H1 (cell line): ENCODE results near the gene ABCD4. TPM values are rescaled to one million over a fixed set of nuclear protein-coding genes. Genes with fewer than 3 reads are reported as not detected.

Experiments
- CTCF ChIA-PET: fragments of 300-600 bp; sonication (Branson Sonifier 250); formaldehyde crosslinking; loops from one replicate; lab custom pipeline; 2021; ENCODE audit not compliant: partially characterized antibody; lab: Charles Lee
- POLR2A ChIA-PET: fragments of 300-600 bp; sonication (Branson Sonifier 250); formaldehyde crosslinking; loops from one replicate; lab custom pipeline; 2021; ENCODE audit warnings: inconsistent platforms; ENCODE audit not compliant: partially characterized antibody; lab: Charles Lee
- DNase-seq, 2 experiments: peaks; one replicate each; pipeline versions ENCODE4 v3.0.0 to v3.0.0-alpha.2; 2010 to 2022; ENCODE audit warnings: low spot score in 2 of 2, low read depth in 1 of 2, mixed read lengths in 1 of 2
- FAIRE-seq: peaks from 2 replicates; lab custom pipeline; 2011; peaks lifted over from hg19 to GRCh38; lab: Jason Lieb, UNC
- H2AFZ ChIP-seq: 2 replicates; pipeline ENCODE4 v1.8.1; 2012; ENCODE audit warnings: low read length, inconsistent platforms
- H2AK5ac ChIP-seq: 2 replicates; pipeline ENCODE4 v1.6.1; 2013; ENCODE audit warnings: low read depth, low read length
- H2BK120ac ChIP-seq: replicated peaks from 2 replicates; pipeline ENCODE3; 2013; ENCODE audit warnings: low read depth, low read length, inconsistent platforms
- H2BK12ac ChIP-seq: 2 replicates; pipeline ENCODE4 v1.6.1; 2013; ENCODE audit warnings: low read depth, low read length
- H2BK15ac ChIP-seq: 2 replicates; pipeline ENCODE4 v1.6.1; 2013; ENCODE audit warnings: low read length
- H2BK20ac ChIP-seq: 2 replicates; pipeline ENCODE4 v1.6.1; 2013; ENCODE audit warnings: low read length
- H2BK5ac ChIP-seq: 2 replicates; pipeline ENCODE4 v1.6.1; 2013; ENCODE audit warnings: low read depth, low read length
- H3K14ac ChIP-seq: 2 replicates; pipeline ENCODE4 v1.6.1; 2013; ENCODE audit warnings: inconsistent platforms; ENCODE audit not compliant: insufficient read length
- H3K18ac ChIP-seq: 2 replicates; pipeline ENCODE4 v1.6.1; 2013; ENCODE audit warnings: low read length; ENCODE audit errors: extremely low read depth
- H3K23ac ChIP-seq: 2 replicates; pipeline ENCODE4 v1.6.1; 2013; ENCODE audit warnings: inconsistent platforms; ENCODE audit not compliant: insufficient read length
- H3K23me2 ChIP-seq: 2 replicates; pipeline ENCODE4 v1.6.1; 2013; ENCODE audit warnings: low read depth, low read length
- H3K27ac ChIP-seq: 2 replicates; pipeline ENCODE4 v1.6.1; 2011; ENCODE audit warnings: low read depth, low read length, inconsistent platforms
- H3K27me3 ChIP-seq, 4 experiments: replicated peaks in 1 of 4; 1 replicate in 1 of 4; 2 replicates in 3 of 4; pipeline versions ENCODE4 v1.6.1 to v1.8.1; 2011 to 2013; ENCODE audit warnings: low read length in 3 of 4, mild to moderate bottlenecking in 3 of 4, inconsistent platforms in 2 of 4, mixed read lengths in 2 of 4, moderate library complexity in 1 of 4; ENCODE audit not compliant: control insufficient read depth in 3 of 4, insufficient read depth in 3 of 4; ENCODE audit errors: extremely low read depth in 1 of 4
- H3K36me3 ChIP-seq, 4 experiments: 2 replicates each; pipeline versions ENCODE4 v1.6.1 to v1.8.1; 2011 to 2013; ENCODE audit warnings: mild to moderate bottlenecking in 4 of 4, low read length in 3 of 4, moderate library complexity in 2 of 4, control low read depth in 1 of 4, inconsistent platforms in 1 of 4; ENCODE audit not compliant: insufficient read depth in 4 of 4, control insufficient read depth in 2 of 4
- H3K4ac ChIP-seq: replicated peaks from 2 replicates; pipeline ENCODE3; 2013; ENCODE audit warnings: low read length, low read depth, mixed read lengths, inconsistent platforms; ENCODE audit not compliant: insufficient read length
- H3K4me1 ChIP-seq, 4 experiments: replicated peaks in 1 of 4; 1 replicate in 1 of 4; 2 replicates in 3 of 4; pipeline versions ENCODE4 v1.6.1 to v1.8.1; 2011 to 2013; ENCODE audit warnings: low read length in 3 of 4, inconsistent platforms in 2 of 4, mixed read lengths in 1 of 4; ENCODE audit not compliant: insufficient read depth in 4 of 4, control insufficient read depth in 3 of 4
- H3K4me2 ChIP-seq, 2 experiments: 2 replicates each; pipeline versions ENCODE4 v1.6.1 to v1.8.1; 2011 to 2013; ENCODE audit warnings: low read depth in 2 of 2, low read length in 2 of 2, control low read depth in 1 of 2, inconsistent platforms in 1 of 2, mild to moderate bottlenecking in 1 of 2; ENCODE audit not compliant: insufficient read depth in 1 of 2
- H3K4me3 ChIP-seq, 4 experiments: fragments of 200-600, 300-600 bp in 1 of 4; sonication (generic), shearing (Covaris generic), sonication (Bioruptor Twin) in 1 of 4; 2 replicates each; pipeline versions ENCODE4 v1.5.1 to v1.8.1; 2011 to 2016; ENCODE audit warnings: low read length in 4 of 4, low read depth in 3 of 4, control low read depth in 2 of 4, inconsistent platforms in 2 of 4, mild to moderate bottlenecking in 2 of 4, mixed read lengths in 1 of 4, moderate library complexity in 1 of 4; ENCODE audit not compliant: insufficient read depth in 2 of 4; ENCODE audit errors: extremely low read depth in 1 of 4
- H3K56ac ChIP-seq: replicated peaks from 2 replicates; pipeline ENCODE3; 2013; ENCODE audit warnings: low read depth, mild to moderate bottlenecking, mixed read lengths, low read length, inconsistent platforms; ENCODE audit not compliant: insufficient read length
- H3K79me1 ChIP-seq: 2 replicates; pipeline ENCODE4 v1.6.1; 2013; ENCODE audit warnings: low read depth, low read length, control low read depth
- H3K79me2 ChIP-seq, 2 experiments: 2 replicates each; pipeline versions ENCODE4 v1.6.1 to v1.8.1; 2012 to 2013; ENCODE audit warnings: low read length in 2 of 2, mild to moderate bottlenecking in 2 of 2, inconsistent platforms in 1 of 2; ENCODE audit not compliant: insufficient read depth in 2 of 2, control insufficient read depth in 1 of 2
- H3K9ac ChIP-seq, 4 experiments: replicated peaks in 1 of 4; 1 replicate in 1 of 4; 2 replicates in 3 of 4; pipeline versions ENCODE4 v1.6.1 to v1.8.1; 2011 to 2013; ENCODE audit warnings: low read depth in 3 of 4, low read length in 3 of 4, control low read depth in 2 of 4, mild to moderate bottlenecking in 2 of 4, moderate library complexity in 2 of 4, inconsistent platforms in 1 of 4; ENCODE audit errors: extremely low read depth in 1 of 4
- H3K9me3 ChIP-seq, 2 experiments: 2 replicates each; pipeline versions ENCODE4 v1.6.1 to v1.8.1; 2012 to 2013; ENCODE audit warnings: mild to moderate bottlenecking in 2 of 2, moderate library complexity in 2 of 2, control low read depth in 1 of 2, inconsistent platforms in 1 of 2, low read depth in 1 of 2, low read length in 1 of 2, mixed read lengths in 1 of 2; ENCODE audit not compliant: insufficient read depth in 2 of 2
- H4K20me1 ChIP-seq, 2 experiments: replicated peaks in 1 of 2; 2 replicates each; pipeline versions ENCODE3 to v1.8.1; 2011 to 2013; ENCODE audit warnings: inconsistent platforms in 2 of 2, low read length in 2 of 2, mild to moderate bottlenecking in 1 of 2; ENCODE audit not compliant: insufficient read depth in 2 of 2, control insufficient read depth in 1 of 2
- H4K5ac ChIP-seq: 2 replicates; pipeline ENCODE4 v1.6.1; 2013; ENCODE audit warnings: low read length, low read depth, mixed read lengths, inconsistent platforms; ENCODE audit not compliant: insufficient read length
- H4K8ac ChIP-seq: 2 replicates; pipeline ENCODE4 v1.8.0; 2013; ENCODE audit warnings: mild to moderate bottlenecking, moderate library complexity, low read length, inconsistent platforms; ENCODE audit not compliant: insufficient read depth; ENCODE audit errors: extremely low read depth
- H4K91ac ChIP-seq: replicated peaks from 2 replicates; pipeline ENCODE3; 2013; ENCODE audit warnings: low read length, mixed read lengths, inconsistent platforms; ENCODE audit not compliant: insufficient read length
- NRF1 ChIP-seq: IDR thresholded peaks from 2 replicates; pipeline ENCODE4 v1.6.1; 2011; ENCODE audit warnings: mild to moderate bottlenecking, low read depth, low read length, improper control_type of control experiment
- RBBP5 ChIP-seq: IDR thresholded peaks from 2 replicates; pipeline ENCODE4 v1.7.1; 2012; ENCODE audit warnings: low read depth, mild to moderate bottlenecking, inconsistent platforms, low read length, moderate library complexity, borderline replicate concordance
- SUZ12 ChIP-seq: fragments of 200-600 bp; sonication (generic); IDR thresholded peaks from 2 replicates; pipeline ENCODE4 v1.6.1; 2012; ENCODE audit warnings: mild to moderate bottlenecking, inconsistent platforms, low read length, moderate library complexity, mixed read lengths
- WGBS, 2 experiments: shearing (Covaris generic) in 1 of 2; methylation state at CpG; one replicate each; pipeline versions ENCODE4 v1.1.6 to v1.1.7; 2013 to 2015; ENCODE audit warnings: low lambda C conversion rate in 2 of 2, mixed read lengths in 2 of 2, inconsistent platforms in 1 of 2, low coverage in 1 of 2, missing lambda C conversion rate in 1 of 2; ENCODE audit not compliant: insufficient replicate concordance in 2 of 2, insufficient coverage in 1 of 2, insufficient read length in 1 of 2; ENCODE audit errors: extremely low coverage in 1 of 2, missing lambda C conversion rate in 1 of 2; 5-methylcytosine and 5-hydroxymethylcytosine counted together
- polyA plus RNA-seq, 7 experiments: library from polyadenylated mRNA; depleted of rRNA in 3 of 7; stranded (reverse) in 5 of 7; unstranded in 2 of 7; fragments of >200 nt in 5 of 7; fragments of 200-250 nt in 2 of 7; gene quantifications; 1 replicate in 5 of 7; 2 replicates in 1 of 7; 4 replicates in 1 of 7; pipeline versions ENCODE4 v1.2.1 to v1.2.3, GENCODE V29; 2011 to 2013; ENCODE audit warnings: missing spikeins in 2 of 7, mixed read lengths in 2 of 7
- total RNA-seq: library from RNA; stranded (reverse); fragmentation: NEBNext Ultra II Directional; extraction: Animal tissue kit (Norgen Biotek cat#: 25700); gene quantifications from 2 replicates; pipeline ENCODE4 v1.2.1, GENCODE V29; 2021

Gene ABCD4
- total and polyA plus RNA-seq, 2 of the 8 experiments (the other 6 are each of a cell fraction or from before 2014, with no cell fraction given): 47.9 to 97.7 TPM

GRCh38 chr14:74258764-74259035 lies 44.0 kb downstream of the ABCD4 start:
- H2BK5ac ChIP-seq: no peak overlapping the region
- H3K4me3 ChIP-seq: peak overlapping the region; percentile 35 to 87 (median 44); a peak in 7 of 8 replicates
- peak in 1 of 2 experiments; percentile 65 for DNase-seq
- peak; percentile 51; the same call in 1 of the 2 replicates for TF ChIP-seq SUZ12
- no peak for TF ChIP-seq NRF1
- TF ChIP-seq RBBP5: no peak
- no peak overlapping the region for H3K9ac ChIP-seq
- no peaks in the 10 kb centered on the region; a peak in 1 of 7 replicates for H3K4me1 ChIP-seq
- H2AFZ ChIP-seq: 0 out of 2 replicates have a peak overlapping the region, but pooled peaks have one; percentile 3
- no peaks in the 10 kb centered on the region for H4K20me1 ChIP-seq
- no peaks in the 10 kb centered on the region for H3K79me2 ChIP-seq
- no peaks in the 10 kb centered on the region for H3K79me1 ChIP-seq
- H2BK15ac ChIP-seq: no peak overlapping the region
- H2AK5ac ChIP-seq: no peak overlapping the region
- WGBS, 2 experiments: 39% methylated on average over 3 of the region's 3 CpGs; no CpG with 5 or more reads in 1 of the 2 experiments
- no peak overlapping the region for H3K4ac ChIP-seq
- FAIRE-seq: no peak
- no peak overlapping the region for H2BK20ac ChIP-seq
- no peak overlapping the region for H3K23ac ChIP-seq
- no peak overlapping the region for H2BK120ac ChIP-seq
- no peak overlapping the region for H4K5ac ChIP-seq
- no peaks in the 10 kb centered on the region for H3K9me3 ChIP-seq
- H3K56ac ChIP-seq: no peak overlapping the region
- H3K23me2 ChIP-seq: peaks cover 8% of the 10 kb centered on the region; the same call in 1 of the 2 replicates
- H4K91ac ChIP-seq: no peak overlapping the region
- CTCF ChIA-PET: interaction anchor here (0.6 to 9.9 kb wide), 17 partner anchors 9 to 145 kb away, joined by 3 to 122 read pairs (median 4); partner anchors contain the start of gene VSX2
- H3K36me3 ChIP-seq: no peaks in the 10 kb centered on the region
- no peak overlapping the region for H2BK12ac ChIP-seq
- H3K18ac ChIP-seq: no peak overlapping the region
- POLR2A ChIA-PET: interaction anchor here (0.5 to 1.0 kb wide), 3 partner anchors 19 to 147 kb away, joined by 3 read pairs; no protein-coding TSS in a partner anchor
- H3K14ac ChIP-seq: no peak overlapping the region
- no peak overlapping the region; the same call in 1 of the 2 replicates for H4K8ac ChIP-seq
- H3K4me2 ChIP-seq: peak overlapping the region; percentile 58 to 81
- no peak overlapping the region for H3K27ac ChIP-seq
- H3K27me3 ChIP-seq: peaks cover 3 to 18% (median 17%) of the 10 kb centered on the region in 4 experiments
